Measurements from ENCODE around the gene H19.

DNA sequence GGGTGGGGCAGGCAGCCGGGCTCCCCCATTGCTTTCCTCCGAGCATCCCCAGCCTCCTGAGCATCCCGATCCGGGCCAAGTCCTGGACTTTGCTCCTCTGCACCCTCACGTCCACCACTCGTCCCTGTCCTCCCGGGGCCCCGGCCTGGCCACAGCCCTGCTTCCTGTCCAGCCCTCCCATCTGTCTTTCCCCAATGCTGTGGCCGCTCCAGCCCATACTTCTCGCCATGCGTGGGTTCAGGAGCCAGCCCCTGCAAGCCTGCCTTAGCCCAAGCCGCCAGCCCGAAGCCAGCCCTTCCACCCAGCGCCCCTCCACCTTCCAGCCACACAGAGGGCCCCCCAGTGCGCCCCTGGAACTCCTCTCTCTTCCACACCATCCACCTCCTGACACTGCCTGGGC lies 26.7 kb downstream of the H19 start:
- TF ChIP-seq USF1 (IDR thresholded peaks at IDR 0.05) (no peak), TAF1 (IDR thresholded peaks at IDR 0.05; ENCODE audit: low read depth) (no peak), CEBPB (IDR thresholded peaks at IDR 0.05) (no peak), TEAD4 (IDR thresholded peaks at IDR 0.05) (no peak), YY1 (IDR thresholded peaks at IDR 0.05; ENCODE audit: low read depth) (no peak), EP300 (IDR thresholded peaks at IDR 0.05; ENCODE audit: borderline replicate concordance) (no peak), NFIC (IDR thresholded peaks at IDR 0.05) (no peak)
- TF ChIP-seq, protein P1, sequence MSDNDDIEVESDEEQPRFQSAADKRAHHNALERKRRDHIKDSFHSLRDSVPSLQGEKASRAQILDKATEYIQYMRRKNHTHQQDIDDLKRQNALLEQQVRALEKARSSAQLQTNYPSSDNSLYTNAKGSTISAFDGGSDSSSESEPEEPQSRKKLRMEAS (IDR thresholded peaks at IDR 0.05) = no peak
